WTC11 (cell line): Measurements from ENCODE around the gene LMOD3.

Experiments used
- ATF1 ChIP-seq: sonication (generic); formaldehyde crosslinking; IDR thresholded peaks from 2 replicates; pipeline ENCODE4 v1.8.1; 2023; ENCODE audit warnings: mild to moderate bottlenecking, moderate library complexity, missing genetic modification reagents
- JUN ChIP-seq: sonication (generic); formaldehyde crosslinking; IDR thresholded peaks from 2 replicates; pipeline ENCODE4 v1.8.0; 2023; ENCODE audit warnings: mild to moderate bottlenecking, missing genetic modification reagents
- NR3C1 ChIP-seq: sonication (generic); formaldehyde crosslinking; conservative IDR thresholded peaks from 2 replicates; pipeline ENCODE4 v1.8.1; 2023; ENCODE audit warnings: low read depth, mild to moderate bottlenecking, missing genetic modification reagents
- SMAD4 ChIP-seq: sonication (generic); formaldehyde crosslinking; IDR thresholded peaks from 2 replicates; pipeline ENCODE4 v1.8.0; 2022; ENCODE audit warnings: mild to moderate bottlenecking, missing genetic modification reagents
- ZBTB21 ChIP-seq: sonication (generic); formaldehyde crosslinking; IDR thresholded peaks from 2 replicates; pipeline ENCODE4 v1.8.1; 2023; ENCODE audit warnings: mild to moderate bottlenecking, missing genetic modification reagents, borderline replicate concordance
- ZNF263 ChIP-seq: sonication (generic); formaldehyde crosslinking; IDR thresholded peaks from 2 replicates; pipeline ENCODE4 v1.8.1; 2022; ENCODE audit warnings: low read depth, mild to moderate bottlenecking, moderate library complexity, missing genetic modification reagents
- TF ChIP-seq, protein P1 (sequence below): fragments of 200-600 bp; IDR thresholded peaks from 2 replicates; pipeline ENCODE4 v1.8.0; 2022; ENCODE audit warnings: antibody characterized with exemption
- TF ChIP-seq, protein P2 (sequence below): sonication (generic); formaldehyde crosslinking; IDR thresholded peaks from 2 replicates; pipeline ENCODE4 v1.8.1; 2022; ENCODE audit warnings: mild to moderate bottlenecking, moderate library complexity, missing genetic modification reagents
- TF ChIP-seq, protein P3 (sequence below): sonication (generic); formaldehyde crosslinking; IDR thresholded peaks from 2 replicates; pipeline ENCODE4 v1.8.1; 2023; ENCODE audit warnings: mild to moderate bottlenecking, missing genetic modification reagents, borderline replicate concordance
- TF ChIP-seq, protein P4 (sequence below): fragments of 250-450 bp; sonication (Bioruptor Pico); IDR thresholded peaks from 2 replicates; pipeline ENCODE4 v1.9.0; 2021; ENCODE audit warnings: moderate library complexity, mild to moderate bottlenecking, inconsistent platforms, borderline replicate concordance
- TF ChIP-seq, protein P5 (sequence below): sonication (generic); formaldehyde crosslinking; IDR thresholded peaks from 2 replicates; pipeline ENCODE4 v1.8.1; 2023; ENCODE audit warnings: mild to moderate bottlenecking, missing genetic modification reagents, moderate library complexity
- TF ChIP-seq, protein P6 (sequence below): sonication (generic); formaldehyde crosslinking; IDR thresholded peaks from 2 replicates; pipeline ENCODE4 v1.8.1; 2022; ENCODE audit warnings: mild to moderate bottlenecking, missing genetic modification reagents, moderate library complexity, borderline replicate concordance
- TF ChIP-seq, protein P7 (sequence below): sonication (generic); formaldehyde crosslinking; IDR thresholded peaks from 2 replicates; pipeline ENCODE4 v1.8.1; 2022; ENCODE audit warnings: missing genetic modification reagents, borderline replicate concordance
- TF ChIP-seq, protein P8 (sequence below): sonication (generic); formaldehyde crosslinking; IDR thresholded peaks from 2 replicates; pipeline ENCODE4 v1.8.1; 2023; ENCODE audit warnings: mild to moderate bottlenecking, missing genetic modification reagents, moderate library complexity

DNA sequence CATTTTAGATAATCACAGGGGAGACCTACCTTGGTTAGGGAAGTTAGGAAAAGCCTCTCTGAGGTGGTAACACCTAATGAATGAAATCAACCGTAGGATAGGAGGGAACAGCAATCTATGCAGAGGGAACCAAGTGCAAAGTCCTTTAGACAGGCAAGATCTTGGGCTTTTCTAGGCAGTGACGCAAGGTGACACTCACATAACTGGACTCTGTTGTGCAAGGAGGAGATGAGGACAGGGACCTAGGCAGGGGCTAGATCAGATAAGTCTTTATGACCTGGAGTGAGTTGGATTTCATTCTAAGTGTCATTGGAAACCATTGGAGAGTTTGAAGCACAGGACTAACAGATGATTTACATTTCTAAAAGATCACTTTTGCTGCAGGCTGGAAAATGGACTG lies 4.6 kb upstream of the LMOD3 start:
- TF ChIP-seq JUN (CRISPR knock-in tag) (no peak), ZNF263 (CRISPR knock-in tag) (no peak), ATF1 (no peak), NR3C1 (CRISPR knock-in tag) (no peak), SMAD4 (CRISPR knock-in tag) (no peak), ZBTB21 (CRISPR knock-in tag) (no peak)
- TF ChIP-seq, protein P1, sequence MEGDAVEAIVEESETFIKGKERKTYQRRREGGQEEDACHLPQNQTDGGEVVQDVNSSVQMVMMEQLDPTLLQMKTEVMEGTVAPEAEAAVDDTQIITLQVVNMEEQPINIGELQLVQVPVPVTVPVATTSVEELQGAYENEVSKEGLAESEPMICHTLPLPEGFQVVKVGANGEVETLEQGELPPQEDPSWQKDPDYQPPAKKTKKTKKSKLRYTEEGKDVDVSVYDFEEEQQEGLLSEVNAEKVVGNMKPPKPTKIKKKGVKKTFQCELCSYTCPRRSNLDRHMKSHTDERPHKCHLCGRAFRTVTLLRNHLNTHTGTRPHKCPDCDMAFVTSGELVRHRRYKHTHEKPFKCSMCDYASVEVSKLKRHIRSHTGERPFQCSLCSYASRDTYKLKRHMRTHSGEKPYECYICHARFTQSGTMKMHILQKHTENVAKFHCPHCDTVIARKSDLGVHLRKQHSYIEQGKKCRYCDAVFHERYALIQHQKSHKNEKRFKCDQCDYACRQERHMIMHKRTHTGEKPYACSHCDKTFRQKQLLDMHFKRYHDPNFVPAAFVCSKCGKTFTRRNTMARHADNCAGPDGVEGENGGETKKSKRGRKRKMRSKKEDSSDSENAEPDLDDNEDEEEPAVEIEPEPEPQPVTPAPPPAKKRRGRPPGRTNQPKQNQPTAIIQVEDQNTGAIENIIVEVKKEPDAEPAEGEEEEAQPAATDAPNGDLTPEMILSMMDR, result no peak
- TF ChIP-seq, protein P2, sequence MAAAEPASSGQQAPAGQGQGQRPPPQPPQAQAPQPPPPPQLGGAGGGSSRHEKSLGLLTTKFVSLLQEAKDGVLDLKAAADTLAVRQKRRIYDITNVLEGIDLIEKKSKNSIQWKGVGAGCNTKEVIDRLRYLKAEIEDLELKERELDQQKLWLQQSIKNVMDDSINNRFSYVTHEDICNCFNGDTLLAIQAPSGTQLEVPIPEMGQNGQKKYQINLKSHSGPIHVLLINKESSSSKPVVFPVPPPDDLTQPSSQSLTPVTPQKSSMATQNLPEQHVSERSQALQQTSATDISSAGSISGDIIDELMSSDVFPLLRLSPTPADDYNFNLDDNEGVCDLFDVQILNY (CRISPR knock-in tag), result no peak
- TF ChIP-seq, protein P3, sequence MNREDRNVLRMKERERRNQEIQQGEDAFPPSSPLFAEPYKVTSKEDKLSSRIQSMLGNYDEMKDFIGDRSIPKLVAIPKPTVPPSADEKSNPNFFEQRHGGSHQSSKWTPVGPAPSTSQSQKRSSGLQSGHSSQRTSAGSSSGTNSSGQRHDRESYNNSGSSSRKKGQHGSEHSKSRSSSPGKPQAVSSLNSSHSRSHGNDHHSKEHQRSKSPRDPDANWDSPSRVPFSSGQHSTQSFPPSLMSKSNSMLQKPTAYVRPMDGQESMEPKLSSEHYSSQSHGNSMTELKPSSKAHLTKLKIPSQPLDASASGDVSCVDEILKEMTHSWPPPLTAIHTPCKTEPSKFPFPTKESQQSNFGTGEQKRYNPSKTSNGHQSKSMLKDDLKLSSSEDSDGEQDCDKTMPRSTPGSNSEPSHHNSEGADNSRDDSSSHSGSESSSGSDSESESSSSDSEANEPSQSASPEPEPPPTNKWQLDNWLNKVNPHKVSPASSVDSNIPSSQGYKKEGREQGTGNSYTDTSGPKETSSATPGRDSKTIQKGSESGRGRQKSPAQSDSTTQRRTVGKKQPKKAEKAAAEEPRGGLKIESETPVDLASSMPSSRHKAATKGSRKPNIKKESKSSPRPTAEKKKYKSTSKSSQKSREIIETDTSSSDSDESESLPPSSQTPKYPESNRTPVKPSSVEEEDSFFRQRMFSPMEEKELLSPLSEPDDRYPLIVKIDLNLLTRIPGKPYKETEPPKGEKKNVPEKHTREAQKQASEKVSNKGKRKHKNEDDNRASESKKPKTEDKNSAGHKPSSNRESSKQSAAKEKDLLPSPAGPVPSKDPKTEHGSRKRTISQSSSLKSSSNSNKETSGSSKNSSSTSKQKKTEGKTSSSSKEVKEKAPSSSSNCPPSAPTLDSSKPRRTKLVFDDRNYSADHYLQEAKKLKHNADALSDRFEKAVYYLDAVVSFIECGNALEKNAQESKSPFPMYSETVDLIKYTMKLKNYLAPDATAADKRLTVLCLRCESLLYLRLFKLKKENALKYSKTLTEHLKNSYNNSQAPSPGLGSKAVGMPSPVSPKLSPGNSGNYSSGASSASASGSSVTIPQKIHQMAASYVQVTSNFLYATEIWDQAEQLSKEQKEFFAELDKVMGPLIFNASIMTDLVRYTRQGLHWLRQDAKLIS, result no peak
- TF ChIP-seq, protein P4, sequence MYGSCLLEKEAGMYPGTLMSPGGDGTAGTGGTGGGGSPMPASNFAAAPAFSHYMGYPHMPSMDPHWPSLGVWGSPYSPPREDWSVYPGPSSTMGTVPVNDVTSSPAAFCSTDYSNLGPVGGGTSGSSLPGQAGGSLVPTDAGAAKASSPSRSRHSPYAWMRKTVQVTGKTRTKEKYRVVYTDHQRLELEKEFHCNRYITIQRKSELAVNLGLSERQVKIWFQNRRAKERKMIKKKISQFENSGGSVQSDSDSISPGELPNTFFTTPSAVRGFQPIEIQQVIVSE (CRISPR knock-in tag), result no peak
- TF ChIP-seq, protein P5, sequence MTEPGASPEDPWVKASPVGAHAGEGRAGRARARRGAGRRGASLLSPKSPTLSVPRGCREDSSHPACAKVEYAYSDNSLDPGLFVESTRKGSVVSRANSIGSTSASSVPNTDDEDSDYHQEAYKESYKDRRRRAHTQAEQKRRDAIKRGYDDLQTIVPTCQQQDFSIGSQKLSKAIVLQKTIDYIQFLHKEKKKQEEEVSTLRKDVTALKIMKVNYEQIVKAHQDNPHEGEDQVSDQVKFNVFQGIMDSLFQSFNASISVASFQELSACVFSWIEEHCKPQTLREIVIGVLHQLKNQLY (CRISPR knock-in tag), result no peak
- TF ChIP-seq, protein P6, sequence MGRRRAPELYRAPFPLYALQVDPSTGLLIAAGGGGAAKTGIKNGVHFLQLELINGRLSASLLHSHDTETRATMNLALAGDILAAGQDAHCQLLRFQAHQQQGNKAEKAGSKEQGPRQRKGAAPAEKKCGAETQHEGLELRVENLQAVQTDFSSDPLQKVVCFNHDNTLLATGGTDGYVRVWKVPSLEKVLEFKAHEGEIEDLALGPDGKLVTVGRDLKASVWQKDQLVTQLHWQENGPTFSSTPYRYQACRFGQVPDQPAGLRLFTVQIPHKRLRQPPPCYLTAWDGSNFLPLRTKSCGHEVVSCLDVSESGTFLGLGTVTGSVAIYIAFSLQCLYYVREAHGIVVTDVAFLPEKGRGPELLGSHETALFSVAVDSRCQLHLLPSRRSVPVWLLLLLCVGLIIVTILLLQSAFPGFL, result no peak
- TF ChIP-seq, protein P7, sequence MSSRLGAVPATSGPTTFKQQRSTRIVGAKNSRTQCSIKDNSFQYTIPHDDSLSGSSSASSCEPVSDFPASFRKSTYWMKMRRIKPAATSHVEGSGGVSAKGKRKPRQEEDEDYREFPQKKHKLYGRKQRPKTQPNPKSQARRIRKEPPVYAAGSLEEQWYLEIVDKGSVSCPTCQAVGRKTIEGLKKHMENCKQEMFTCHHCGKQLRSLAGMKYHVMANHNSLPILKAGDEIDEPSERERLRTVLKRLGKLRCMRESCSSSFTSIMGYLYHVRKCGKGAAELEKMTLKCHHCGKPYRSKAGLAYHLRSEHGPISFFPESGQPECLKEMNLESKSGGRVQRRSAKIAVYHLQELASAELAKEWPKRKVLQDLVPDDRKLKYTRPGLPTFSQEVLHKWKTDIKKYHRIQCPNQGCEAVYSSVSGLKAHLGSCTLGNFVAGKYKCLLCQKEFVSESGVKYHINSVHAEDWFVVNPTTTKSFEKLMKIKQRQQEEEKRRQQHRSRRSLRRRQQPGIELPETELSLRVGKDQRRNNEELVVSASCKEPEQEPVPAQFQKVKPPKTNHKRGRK (CRISPR knock-in tag), result no peak
- TF ChIP-seq, protein P8, sequence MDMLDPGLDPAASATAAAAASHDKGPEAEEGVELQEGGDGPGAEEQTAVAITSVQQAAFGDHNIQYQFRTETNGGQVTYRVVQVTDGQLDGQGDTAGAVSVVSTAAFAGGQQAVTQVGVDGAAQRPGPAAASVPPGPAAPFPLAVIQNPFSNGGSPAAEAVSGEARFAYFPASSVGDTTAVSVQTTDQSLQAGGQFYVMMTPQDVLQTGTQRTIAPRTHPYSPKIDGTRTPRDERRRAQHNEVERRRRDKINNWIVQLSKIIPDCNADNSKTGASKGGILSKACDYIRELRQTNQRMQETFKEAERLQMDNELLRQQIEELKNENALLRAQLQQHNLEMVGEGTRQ (CRISPR knock-in tag), result no peak
